Measurements from ENCODE around the gene ATP23.

Gene ATP23

DNA sequence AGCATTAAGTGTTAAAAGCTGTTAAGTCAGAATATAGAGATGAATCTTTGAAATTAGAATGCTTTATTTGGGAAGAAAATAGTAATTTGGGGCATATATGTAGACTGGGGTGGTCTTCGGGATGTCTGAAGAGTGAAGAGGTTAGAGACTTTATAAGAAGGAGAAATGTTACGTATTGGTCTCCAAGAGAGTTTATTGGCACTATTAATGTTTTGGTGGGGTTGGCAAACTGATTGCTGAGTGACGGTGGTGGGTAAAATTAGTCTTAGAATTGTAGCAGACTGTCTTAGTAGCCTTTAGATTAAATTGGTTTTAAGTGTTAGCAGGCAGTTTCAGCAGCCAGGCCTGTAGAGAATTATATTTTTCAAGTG, 4.9 kb upstream of the ATP23 start:
- TF ChIP-seq, protein P1, sequence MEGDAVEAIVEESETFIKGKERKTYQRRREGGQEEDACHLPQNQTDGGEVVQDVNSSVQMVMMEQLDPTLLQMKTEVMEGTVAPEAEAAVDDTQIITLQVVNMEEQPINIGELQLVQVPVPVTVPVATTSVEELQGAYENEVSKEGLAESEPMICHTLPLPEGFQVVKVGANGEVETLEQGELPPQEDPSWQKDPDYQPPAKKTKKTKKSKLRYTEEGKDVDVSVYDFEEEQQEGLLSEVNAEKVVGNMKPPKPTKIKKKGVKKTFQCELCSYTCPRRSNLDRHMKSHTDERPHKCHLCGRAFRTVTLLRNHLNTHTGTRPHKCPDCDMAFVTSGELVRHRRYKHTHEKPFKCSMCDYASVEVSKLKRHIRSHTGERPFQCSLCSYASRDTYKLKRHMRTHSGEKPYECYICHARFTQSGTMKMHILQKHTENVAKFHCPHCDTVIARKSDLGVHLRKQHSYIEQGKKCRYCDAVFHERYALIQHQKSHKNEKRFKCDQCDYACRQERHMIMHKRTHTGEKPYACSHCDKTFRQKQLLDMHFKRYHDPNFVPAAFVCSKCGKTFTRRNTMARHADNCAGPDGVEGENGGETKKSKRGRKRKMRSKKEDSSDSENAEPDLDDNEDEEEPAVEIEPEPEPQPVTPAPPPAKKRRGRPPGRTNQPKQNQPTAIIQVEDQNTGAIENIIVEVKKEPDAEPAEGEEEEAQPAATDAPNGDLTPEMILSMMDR (IDR thresholded peaks at IDR 0.05; ENCODE audit: unreplicated experiment in 3 of 3) = no peak
- Mint-ChIP-seq H3K36me3 (ENCODE audit: low read depth) (peaks cover 16% of the 10 kb centered on the region), H3K27me3 (ENCODE audit: low read depth) (peaks cover 14% of the 10 kb centered on the region), H3K4me3 (peak overlapping the region; percentile 62 to 97 (median 80)), H3K27ac (peak overlapping the region; percentile 87 to 94 (median 94)), H3K9me3 (no peaks in the 10 kb centered on the region), H3K4me1 (peaks cover 36% of the 10 kb centered on the region)

DNA sequence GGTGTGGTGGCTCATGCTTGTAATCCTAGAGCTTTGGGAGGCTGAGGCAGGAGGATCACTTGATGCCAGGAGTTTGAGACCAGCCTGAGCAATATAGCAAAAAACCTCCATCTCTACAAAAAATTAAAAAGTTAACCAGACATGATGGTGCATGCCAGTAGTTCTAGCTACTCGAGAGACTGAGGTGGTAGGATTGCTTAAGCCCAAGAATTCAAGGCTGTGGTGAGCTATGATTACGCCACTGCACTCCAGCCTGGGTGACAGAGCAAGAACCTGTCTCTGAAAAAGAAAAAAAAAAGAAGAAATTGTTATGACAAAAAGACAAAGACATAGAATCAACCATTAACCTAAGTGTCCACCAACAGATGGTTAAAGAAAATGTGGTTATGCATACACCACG, 2.1 kb upstream of the ATP23 start:
- Mint-ChIP-seq H3K4me1 (peaks cover 41% of the 10 kb centered on the region), H3K4me3 (peak overlapping the region in 2 of 3 experiments; percentile 35 to 75), H3K27me3 (ENCODE audit: low read depth) (peaks cover 14% of the 10 kb centered on the region), H3K27ac (no peak overlapping the region), H3K9me3 (no peaks in the 10 kb centered on the region), H3K36me3 (ENCODE audit: low read depth) (peaks cover 4% of the 10 kb centered on the region)
- TF ChIP-seq, protein P1 (IDR thresholded peaks at IDR 0.05; ENCODE audit: unreplicated experiment in 3 of 3) = no peak

DNA sequence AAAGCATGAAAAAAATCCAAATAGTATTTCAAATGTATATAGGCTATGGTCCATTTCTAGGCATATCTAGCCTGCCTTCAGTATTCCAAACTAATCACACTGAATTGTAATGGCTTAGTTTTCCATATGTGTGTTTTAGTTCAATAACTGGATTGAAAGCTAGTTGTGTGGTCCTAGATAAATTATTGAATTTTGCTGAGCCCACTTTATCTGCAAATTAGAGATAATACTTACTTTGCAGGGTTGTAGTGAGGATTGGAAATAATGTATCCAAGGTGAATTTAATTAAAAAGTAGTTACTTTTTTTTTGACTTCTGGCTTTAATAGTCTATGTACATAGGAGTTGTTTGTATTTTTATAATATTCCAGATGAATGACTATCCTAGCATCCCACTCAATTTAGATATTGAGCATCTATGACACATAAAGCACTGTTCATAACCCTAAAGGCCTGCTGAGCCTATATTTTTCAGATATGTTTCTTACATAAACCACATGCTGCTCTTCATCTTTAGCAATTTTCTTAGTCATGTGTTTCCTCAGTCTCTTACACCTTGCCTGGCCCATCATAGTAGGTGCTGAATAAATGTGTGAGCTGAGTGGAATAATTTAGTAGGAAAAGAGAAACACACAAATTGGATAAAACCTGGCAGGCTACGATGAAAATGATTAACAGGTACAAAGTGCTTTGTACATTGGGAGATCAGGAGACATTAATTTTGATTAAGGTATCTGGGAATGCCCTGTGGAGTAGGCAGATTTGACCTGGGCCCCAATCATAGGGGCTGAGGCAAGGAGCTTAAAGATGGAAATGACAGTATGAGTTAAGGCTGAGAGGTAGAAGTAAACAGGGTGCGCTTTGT, 1.1 kb upstream of the ATP23 start:
- Mint-ChIP-seq H3K9me3 (no peaks in the 10 kb centered on the region), H3K4me3 (peak overlapping the region; percentile 90 to 95 (median 93)), H3K27ac (peak overlapping the region; percentile 77 to 93 (median 92)), H3K27me3 (ENCODE audit: low read depth) (peaks cover 14% of the 10 kb centered on the region), H3K36me3 (ENCODE audit: low read depth) (peaks cover 4% of the 10 kb centered on the region), H3K4me1 (peaks cover 33% of the 10 kb centered on the region)
- TF ChIP-seq, protein P1 (IDR thresholded peaks at IDR 0.05; ENCODE audit: unreplicated experiment in 3 of 3) = no peak

DNA sequence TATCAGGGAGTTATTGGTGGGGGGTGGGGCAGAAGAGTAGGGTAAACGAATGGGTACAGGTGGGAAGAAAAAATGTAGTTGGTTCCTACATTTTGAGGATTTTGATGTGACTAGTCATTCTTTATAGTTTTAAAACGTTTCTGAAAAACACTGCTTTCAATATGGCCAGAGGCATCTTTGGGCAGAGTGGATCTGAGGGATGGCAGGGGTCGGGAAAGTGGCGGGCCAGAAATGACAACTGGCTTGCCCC, 527 bp upstream of the ATP23 start:
- peaks cover 14% of the 10 kb centered on the region for H3K27me3 Mint-ChIP-seq (ENCODE audit: low read depth)
- TF ChIP-seq, protein P1 (IDR thresholded peaks at IDR 0.05; ENCODE audit: unreplicated experiment in 3 of 3) = no peak
- H3K4me3 Mint-ChIP-seq = peak overlapping the region; percentile 90 to 95 (median 93)
- H3K36me3 Mint-ChIP-seq (ENCODE audit: low read depth) = peaks cover 3% of the 10 kb centered on the region
- H3K27ac Mint-ChIP-seq = peak overlapping the region; percentile 77 to 93 (median 92)
- H3K4me1 Mint-ChIP-seq = peaks cover 29% of the 10 kb centered on the region
- no peaks in the 10 kb centered on the region for H3K9me3 Mint-ChIP-seq

DNA sequence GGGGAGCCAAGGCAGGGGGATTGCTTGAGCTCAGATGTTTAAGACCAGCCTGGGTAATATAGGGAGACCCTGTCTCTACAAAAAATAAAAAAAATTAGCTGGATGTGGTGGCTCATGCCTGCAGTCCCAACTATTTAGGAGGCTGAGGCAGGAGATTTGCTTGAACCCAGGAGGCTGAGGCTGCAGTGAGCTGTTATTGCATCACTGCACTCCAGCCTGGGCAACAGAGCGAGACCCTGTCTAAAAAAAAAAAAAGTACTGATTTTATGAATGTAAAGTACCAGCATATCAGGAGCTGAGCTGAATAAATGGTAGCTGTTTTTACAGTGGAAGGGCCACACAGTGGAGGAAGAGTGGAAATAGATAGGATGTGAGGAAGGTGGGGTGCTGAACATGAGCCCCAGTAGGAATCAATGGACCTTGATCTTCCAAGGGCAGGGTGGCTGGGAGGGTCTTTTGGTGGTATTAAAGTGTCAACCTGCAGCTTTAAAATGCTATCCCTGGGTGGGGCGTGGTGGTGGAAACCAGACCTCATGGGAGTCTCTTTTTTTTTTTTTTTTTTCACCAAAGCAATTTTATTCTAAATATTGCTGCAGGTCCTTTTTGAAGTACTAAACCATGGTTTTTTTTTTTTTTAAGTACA, 2.2 kb downstream of the ATP23 start:
- H3K27ac Mint-ChIP-seq = no peak overlapping the region
- peaks cover 15% of the 10 kb centered on the region for H3K4me1 Mint-ChIP-seq
- no peak overlapping the region for H3K4me3 Mint-ChIP-seq
- TF ChIP-seq, protein P1 (IDR thresholded peaks at IDR 0.05; ENCODE audit: unreplicated experiment in 3 of 3) = no peak
- no peaks in the 10 kb centered on the region for H3K36me3 Mint-ChIP-seq (ENCODE audit: low read depth)
- H3K27me3 Mint-ChIP-seq (ENCODE audit: low read depth) = peaks cover 2% of the 10 kb centered on the region
- H3K9me3 Mint-ChIP-seq = no peaks in the 10 kb centered on the region
